Stimulated activated CD4-positive, alpha-beta T cell treated with anti-CD3 and anti-CD28 coated beads, Interleukin-1b, Interleukin-23, amount 100 ng/mL, for 48 hours (primary cell): ENCODE results near the gene MAP7D1.
A peak's percentile ranks its signal among the peaks of the same experiment; 100 is the strongest.
"Not testable (repeated sequence)": the region's sequence is repeated elsewhere in the genome, so short reads cannot be mapped to it uniquely, and the experiment has no call there.

Source experiments
- DNase-seq: peaks from one replicate; pipeline ENCODE4 v3.0.0-alpha.2; 2020

MAP7D1 gene

DNA sequence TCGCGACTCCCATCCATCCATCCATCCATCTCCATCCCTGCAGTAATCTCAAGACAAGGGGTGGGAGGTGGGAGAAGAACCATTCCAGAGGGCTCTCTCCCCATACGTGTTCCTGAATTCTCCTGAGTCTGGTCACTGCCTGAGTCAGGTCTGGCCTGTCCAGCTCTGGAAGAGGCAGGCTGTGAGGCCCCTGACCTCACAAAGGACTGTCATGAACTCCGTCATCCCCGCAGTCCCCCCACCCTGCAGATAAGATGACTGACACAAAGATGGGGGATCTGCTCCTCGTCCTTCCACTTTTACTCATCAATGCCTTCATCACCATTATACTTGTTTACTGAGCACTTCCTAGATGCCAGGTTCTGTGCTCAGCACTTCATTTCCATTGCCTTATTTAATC is 1.6 kb upstream of the MAP7D1 start:
- DNase-seq, result no peak

DNA sequence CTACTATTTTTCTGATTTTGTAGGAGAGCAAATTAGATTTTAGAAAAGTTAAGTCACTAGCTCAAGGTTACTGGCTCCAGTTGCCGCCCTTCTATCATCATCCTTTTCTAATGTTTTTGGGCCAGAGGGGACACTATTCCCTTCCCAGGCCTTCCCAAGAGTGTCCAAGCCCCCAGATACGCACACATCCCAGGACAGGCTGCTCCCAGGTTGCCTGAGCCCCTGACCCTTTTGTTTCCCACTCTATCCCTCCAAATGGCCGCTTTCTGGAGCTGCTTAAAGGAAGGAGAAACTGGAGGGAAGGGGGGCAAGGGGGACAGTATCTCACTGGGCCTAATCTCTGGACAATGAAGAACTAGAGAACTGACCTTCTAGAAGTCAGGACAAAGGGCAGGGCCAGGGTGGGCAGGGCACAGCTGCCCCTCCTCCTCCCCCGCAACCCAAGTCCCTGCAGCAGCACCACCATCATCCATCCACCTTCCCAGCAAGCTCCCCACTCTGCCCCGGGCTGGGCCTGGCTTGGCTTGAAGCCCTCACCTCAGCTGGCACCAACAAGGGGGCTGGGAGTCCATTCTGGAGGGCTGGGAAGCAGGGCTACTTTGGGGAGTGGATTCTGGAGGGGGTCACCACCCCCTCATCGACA is 1.1 kb upstream of the MAP7D1 start:
- DNase-seq, result no peak

DNA sequence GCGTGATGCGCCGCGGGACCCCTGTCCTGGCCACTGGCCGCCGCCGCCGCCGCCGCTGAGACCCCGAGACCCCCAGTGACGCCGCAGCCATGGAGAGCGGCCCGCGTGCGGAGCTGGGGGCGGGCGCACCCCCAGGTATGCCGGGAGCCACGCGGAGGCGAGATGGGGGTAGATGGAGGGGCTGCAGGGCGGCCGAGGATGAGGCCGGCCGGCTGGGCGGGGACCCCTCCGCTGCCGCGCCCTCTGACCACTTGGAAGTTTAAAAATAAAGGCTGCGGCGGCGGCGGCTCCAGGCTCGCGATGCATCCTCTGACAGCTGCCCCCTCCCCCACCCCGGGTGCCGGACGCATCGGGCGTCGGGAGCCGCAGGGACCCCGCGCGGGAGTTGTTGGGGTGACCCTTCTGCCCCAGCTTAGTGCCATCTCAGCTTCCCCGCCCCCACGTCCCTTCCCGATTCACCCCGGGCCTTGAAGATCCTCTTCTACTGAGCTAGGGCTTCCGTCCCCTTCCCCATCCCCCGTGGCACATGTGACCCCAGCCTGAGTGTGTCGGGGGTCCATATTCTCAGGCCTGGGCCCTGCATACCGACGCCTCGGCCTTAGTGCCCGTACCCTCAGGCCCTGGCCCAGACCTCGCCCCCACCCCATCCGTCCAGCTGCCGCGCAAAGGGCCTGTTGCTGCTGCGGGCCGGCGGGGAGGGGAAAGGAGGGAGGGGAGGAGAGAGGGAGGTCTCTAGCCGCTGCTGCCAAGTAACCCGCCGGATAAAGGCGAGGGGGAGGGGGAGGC is 562 bp downstream of the MAP7D1 start:
- peak; percentile 54 for DNase-seq

DNA sequence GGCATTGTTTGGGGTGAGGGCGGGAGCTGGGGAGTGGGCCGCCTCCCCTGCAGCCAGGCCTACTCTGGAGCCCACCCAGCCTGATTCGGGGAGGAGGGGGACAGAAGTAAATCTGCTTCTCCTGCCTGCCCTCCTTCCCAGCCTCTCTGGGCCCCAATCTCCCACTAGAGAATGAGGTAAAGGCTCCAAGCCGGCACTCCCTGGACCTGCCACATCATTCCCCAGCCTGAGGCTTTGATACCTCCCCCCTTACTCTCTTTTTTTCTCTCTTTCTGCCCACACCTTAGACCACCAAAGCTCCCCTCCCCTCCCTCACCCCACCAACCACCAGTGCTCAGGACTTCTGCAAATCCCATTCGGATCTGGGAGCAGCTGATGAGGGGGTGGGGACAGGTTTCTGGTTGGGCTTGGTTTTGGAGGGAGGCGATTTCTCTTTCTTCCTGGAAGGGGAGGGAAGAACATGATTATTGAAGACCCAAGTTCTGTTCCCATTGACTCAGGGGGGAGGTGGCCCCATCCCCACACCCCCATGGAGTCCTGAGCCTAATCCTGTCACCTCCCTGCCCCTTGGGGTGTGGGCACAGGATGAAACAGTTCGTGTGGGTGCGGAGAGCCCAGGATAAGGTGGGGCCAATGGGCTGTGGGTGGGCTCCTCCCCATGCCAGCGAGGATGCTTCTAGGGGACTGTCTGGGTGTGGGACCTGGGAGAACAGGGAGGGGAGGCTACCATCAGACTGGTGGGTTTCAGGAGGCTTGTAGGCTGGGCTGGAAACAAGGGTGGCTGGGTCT is 1.3 kb downstream of the MAP7D1 start:
- no peak for DNase-seq

DNA sequence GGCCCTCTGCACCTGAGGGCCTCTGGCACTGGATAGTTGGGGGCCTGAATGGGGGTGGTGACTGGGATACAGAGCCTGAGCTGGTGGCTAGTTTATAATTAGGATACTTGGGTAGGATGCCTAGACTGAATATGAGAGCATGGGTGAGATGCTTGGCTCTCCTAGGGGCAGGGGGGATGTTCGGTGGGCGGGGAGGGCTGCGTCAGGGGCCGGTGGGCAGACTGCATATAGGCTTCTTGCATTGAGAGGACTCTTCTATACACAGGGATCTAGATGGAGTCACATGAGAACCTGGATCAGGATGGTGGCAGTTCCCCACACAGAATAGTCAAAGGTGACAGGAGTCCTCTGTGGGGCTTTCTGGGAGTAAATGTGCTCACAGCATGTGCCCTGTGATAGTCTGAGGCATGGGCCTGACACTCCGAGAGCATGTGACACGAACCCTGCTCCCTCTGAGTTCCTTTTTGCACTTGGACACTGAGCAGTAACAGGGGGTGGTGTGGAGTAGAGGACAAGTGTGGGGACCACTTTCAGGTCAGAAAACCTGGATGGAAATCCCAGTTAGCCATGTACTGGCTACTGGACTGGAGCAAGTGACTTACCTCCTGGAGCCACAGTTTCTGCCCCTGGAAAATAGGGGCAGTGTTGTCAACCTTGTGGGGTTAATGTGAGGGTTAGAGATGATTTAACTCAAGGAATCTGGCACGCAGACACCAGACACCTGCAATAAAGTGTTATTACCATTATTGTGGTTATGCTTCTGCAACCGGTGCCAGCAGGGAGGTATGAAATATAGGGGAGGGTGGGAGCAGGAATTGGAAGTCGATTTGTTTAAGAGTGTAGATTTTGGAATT is 2.2 kb downstream of the MAP7D1 start:
- no peak for DNase-seq

DNA sequence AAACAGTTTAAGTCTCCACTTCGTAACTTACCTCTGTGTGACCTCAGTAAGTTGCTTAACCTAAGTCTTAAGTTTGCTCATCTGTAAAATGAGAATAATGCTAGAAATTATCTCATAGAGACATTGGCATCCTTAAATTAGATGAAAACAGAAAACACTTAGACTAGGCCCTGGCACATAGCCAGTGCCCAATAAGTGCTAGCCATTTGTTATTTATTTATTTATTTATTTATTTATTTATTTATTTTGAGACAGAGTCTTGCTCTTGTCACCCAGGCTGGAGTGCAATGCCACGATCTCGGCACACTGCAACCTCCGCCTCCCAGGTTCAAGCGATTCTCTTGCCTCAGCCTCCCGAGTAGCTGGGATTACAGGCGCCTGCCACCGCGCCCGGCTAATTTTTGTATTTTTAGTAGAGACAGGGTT is 2.9 kb downstream of the MAP7D1 start:
- not testable (repeated sequence) for DNase-seq

DNA sequence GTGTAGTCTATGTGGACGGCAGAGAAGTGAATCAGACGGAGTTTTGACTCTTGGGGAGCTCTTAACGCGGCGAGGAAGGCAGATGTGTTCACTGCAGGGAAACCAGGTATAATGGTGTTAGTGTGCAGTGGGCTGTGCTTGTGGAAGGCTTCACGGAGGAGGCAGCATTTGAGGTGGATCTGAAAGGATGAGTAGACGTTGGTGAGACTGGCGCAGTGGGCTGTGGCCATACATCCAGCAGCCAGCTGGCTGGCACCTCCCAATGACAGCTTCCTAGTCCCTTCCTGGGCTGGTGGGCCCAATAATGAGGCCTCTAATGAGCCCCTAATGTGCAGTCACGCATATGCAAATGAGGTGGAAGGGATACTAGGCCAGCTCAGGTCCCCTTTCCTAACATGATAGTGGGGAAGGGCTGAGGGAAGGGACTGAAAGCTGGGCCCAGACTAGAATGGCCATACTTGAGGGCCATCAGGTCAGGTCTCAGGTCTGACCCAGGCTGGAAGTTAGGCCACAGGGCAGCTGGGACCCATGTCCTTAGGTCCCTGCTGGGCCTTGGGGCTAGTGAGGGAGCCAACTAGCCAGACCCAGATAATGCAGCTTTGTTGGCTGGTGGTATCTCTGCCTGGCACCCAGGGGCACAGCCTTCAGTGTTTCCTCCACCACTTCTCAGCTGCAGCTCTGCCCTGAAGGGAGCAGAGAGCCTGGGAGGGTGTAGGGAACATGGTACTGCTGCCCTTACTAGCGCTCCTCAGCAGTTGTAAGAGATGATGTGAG is 3.8 kb downstream of the MAP7D1 start:
- no peak for DNase-seq

DNA sequence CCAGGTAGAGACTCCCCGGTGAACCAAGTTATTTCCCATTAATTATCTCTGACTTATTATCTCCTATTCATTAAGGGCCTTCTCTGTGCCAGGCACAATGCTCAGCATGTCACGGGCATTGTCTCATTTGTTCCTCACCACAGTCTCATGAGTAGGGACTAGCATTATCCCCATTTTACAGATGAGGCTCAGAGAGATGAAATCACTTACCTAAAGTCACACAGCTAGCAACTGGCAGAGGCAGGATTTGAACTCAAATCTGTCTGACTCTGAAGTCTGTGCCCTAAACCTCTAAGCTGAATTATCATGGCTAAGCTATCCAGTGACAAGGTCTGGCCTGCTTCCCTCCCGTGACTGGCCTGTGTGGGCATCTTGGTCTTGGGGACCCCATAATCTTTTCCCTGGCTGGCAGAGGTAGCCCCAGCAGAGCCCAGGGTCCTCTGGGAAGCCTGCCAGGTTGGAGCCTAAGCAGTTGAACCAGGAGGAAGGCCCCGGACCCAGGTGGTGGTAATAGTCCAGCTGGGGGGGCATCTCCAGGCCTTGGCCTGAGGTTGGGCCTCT is 4.5 kb downstream of the MAP7D1 start:
- no peak for DNase-seq

DNA sequence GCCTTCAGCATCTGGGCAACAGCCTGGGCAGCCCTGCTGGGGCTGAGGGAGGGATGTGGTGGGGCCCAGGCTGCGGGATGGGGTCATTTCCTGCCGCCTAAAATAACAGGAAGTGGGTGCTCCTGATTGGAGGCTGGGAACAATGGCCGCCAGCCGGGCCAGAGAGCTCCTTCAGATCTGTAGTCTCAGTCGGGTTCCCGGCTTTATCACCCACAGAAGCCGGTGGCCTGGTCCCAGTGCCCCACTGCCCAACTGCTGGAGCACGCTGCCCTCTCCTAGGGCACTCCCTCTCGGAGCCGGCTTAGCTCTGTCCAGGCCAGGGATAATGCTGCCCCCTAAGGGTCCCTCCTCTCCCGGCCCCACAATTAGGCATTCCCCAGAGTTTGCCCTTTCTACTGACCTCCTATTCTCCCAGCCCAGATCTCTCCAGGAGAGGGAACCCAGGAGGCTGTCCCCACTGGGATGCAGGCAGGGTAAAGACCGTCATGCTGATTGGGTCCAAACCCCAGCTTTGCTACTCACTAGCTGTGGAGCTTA is 5.1 kb downstream of the MAP7D1 start:
- peak; percentile 81 for DNase-seq

DNA sequence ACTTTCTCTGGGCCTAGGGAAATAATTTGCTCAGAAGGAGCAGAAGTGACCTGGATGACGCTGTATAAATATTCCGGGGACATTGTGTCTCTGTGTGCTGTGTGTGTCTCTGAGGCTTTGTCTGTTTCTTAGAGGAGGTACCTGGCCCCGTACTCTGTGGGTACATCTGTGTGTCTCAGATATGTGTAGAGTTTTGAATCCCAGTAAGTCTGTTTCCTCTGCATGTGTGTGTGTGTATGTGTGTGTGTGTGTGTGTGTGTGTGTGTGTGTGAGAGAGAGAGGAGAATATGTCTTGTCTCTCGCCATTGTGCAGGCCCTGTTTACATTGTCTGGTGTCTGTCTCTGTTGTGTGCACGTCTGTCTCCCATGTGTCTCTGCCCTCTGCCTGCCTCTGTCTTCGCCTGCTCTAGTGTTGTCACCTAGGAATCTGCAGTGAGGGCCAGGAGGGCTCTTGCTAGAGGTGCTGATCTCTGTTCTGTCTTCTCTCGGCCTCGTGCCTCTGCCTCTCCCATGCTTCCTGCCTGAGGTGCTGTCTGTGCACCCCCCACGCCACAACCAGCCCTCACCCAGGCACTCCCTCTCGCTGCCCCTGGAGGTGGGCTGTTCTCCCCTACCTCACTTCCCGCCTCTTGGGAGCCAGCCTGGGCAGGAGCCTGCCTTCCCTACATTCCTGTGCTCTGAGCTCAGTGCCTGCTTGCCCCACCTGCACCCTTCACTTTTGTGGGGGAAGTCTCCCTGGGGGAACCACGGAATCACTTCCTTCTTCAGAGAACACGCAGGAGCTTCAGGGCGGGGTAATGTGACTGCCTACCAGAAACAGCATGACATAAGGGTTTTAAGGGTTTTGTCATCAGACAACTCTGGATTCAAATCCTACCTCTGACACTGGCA is 5.9 kb downstream of the MAP7D1 start:
- peak; percentile 48 for DNase-seq

DNA sequence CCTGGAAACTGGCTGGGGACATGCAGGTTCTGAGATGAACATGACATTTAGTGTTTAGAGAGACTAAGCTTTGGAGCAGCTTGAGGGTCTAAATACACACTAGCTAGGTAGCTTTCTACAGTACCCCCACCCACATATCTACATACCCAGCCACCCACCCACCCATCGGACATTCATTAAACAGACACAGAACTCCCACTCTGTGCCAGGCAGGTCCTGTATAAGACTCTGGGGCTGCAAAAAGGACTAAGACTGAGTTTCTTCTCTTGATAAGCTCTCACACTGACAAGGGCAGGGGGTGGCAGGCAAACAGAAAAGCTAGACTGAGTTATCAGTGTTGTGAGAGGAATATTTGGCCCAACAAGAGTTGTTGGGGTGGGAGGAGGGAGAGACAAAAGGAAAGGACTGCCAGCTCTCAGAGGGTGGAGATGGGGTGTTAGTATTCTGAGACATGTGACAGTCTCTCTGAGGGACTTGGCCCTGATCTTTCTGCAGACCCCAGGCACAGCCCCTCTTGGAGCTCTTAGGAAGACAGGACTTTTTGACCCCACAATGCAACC is 6.8 kb downstream of the MAP7D1 start:
- no peak for DNase-seq

DNA sequence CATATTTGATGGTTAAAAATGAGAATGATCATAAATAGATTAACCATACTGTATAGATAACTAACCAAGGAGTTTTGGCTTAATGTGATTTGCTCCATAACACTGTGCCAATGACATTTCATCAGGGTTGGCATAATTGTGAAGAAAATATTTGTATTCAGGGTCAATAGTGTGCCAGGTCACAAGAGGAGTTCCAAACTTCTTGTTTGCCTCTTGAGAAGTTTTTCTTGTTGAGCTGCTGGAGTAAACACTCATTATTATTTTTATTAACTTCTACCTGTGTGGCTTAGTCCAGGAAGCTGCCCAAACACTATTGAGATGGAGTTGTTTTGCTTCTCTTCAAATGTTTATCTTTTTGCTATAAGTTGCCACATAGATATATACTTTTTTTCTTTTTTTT is 7.5 kb downstream of the MAP7D1 start:
- no peak for DNase-seq

DNA sequence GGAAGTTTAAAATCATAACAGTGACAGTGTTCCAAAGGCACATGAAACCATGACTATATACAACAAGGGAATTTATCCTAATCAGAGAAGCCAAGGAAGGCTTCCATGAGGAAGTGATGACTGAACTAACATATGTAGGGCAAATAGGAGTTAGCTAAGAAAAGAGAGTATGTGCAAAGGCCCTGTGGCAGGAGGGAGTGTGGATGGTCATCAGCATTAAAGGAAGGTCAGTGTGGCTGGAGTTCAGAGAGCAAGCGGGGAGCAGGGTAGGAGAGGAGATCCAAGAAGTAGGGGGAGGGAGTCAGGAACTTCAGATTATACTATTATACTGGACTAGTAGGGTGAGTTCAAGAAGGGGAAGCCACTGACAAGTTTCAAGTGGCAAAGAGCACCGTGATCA is 8.4 kb downstream of the MAP7D1 start:
- DNase-seq, result no peak

DNA sequence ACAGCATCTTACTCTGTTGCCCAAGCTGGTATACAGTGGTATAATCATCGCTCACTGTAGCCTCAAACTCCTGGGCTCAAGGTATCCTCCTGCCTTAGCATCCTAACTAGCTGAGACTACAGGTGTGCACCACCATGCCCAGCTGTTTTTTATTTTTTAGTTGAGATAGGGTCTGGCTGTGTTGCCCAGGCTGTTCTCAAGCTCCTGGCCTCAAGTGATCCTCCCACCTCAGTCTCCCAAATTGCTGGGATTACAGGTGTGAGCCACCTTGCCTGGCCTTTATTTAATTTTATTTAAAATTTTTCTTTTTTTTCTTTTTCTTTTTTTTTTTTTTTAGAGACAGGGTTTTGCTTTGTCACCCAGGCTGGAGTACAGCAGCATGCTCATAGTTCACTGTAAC is 9.2 kb downstream of the MAP7D1 start:
- DNase-seq, result no peak

DNA sequence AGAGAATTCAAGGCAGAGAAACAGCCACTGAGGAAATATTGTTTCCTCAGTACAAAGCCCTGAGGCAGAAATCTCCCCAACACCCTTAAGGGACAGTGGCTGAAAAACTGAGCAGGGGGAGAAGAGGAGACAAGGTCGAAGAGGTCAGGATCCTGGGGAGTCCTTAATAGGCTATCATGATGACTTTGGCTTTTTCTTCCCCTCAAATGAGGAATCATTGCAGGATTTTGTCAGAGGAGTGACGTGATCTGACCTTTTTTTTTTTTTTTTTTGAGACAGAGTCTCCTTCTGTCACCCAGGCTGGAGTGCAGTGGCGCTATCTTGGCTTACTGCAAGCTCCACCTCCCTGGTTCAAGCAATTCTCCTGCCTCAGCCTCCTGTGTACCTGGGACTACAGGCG is 10.2 kb downstream of the MAP7D1 start:
- DNase-seq, result no peak

DNA sequence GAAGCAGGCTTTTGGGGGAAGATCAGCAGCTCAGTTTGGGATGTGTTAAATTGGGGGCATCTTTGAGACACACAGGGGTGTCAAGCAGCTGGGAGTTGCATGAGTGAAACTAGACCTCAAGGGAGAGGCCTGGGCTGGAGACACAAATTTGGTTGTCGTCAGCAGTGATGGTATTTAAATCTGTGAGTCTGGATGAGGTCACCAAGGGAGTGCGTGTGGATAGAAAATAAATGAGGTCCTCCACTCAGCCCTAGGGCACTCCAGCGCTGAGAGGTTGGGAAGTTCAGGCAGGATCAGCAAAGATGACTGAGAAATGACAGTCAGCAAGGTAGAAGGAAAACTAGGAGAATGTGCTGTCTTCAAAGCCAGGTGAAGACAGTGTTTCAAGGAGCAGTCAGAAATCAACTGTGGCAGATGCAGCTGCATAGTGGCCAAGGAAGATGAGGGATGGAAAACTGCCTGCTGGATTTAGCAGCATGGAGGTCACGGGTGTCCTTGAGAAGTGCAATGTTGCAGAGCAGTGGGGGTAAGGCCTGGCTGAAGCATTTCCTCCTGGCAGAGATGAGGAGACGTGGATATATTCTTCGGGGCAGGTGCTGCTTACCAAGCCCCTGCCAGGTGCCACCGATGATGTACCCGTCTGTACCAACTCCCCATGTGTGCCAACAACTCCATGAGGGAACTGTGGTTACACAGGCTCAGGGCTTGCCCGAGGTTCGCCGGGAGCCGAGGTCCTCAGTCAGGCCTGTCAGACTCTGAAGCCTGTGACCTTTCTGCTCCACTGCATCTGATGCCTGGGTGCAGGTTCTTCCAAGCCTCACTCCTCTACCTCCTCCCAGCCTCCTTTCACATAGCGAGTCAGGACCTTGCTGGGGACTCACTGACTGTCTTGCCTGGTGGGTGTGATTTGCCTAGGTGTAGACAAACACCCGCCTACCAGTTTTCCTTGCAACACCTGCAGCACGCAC is 11.3 kb downstream of the MAP7D1 start:
- DNase-seq, result no peak

DNA sequence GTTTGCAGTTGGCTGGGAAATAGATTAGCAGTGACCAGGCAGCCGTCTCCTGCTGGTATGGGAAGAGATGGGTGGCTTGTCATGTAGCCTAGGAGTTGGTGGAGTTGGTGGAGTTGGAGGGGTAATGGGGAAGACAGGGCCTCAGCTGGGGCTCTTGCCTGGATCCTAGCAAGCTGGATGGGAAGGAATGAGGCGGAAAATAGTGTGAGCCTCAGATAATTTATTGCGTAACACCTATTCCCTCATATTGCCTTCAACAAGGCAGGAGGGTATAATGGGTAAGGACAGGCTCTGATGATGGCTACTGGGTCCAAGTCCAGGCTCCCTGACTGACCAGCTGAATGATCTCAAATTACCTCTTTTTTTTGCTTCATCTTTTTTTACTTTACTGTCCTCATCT is 12.6 kb downstream of the MAP7D1 start:
- no peak for DNase-seq

DNA sequence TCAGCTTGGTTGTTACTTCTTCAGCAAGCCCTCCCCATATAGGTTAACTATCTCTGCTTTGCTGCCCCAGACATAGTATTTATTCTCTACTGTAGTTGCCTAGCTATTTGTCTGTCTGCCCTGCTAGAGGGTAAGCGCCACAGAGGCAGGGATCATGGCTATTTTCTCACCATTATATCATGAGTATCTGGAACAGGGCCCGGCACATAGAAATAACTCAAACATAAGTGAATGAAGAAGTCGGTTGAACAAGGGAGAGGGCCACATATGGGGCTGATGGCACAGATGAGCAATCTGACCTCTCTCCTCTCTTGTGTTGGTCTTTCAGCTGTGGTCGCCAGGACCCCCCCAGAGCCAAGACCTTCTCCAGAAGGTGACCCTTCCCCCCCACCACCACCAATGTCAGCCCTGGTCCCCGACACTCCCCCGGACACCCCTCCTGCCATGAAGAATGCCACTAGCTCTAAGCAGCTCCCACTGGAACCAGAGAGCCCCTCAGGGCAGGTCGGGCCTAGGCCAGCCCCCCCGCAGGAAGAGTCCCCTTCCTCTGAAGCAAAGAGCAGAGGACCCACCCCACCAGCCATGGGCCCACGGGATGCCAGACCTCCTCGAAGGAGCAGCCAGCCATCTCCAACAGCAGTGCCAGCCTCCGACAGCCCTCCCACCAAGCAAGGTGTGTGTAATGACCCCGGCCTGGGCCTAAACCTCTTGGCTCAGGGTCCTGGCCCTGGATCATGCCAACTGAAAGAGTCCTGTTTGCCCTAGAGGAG is 14.9 kb downstream of the MAP7D1 start:
- no peak for DNase-seq
